ENCODE data around the gene LASP1.

Gene LASP1

GRCh38 chr17:38889745-38890409, 20.0 kb downstream of the LASP1 start:
- intact Hi-C loops (cut with DNase I; ENCODE audit: low total_unique reads), result no loop called here
- Histone ChIP-seq H3K27me3 (no peaks in the 10 kb centered on the region), H3K9me3 (no peaks in the 10 kb centered on the region), H3K4me1 (peaks cover 0 to 91% (median 64%) of the 10 kb centered on the region in 4 donors), H3K36me3 (peaks cover 27 to 77% (median 47%) of the 10 kb centered on the region in 3 donors), H3K4me3 (no peak overlapping the region), H3K27ac (peak overlapping the region; percentile 23 to 77)
- TF ChIP-seq CTCF (IDR thresholded peaks at IDR 0.05), result no peak
- no peak for DNase-seq

- no peak for TF ChIP-seq CTCF (IDR thresholded peaks at IDR 0.05)
- Histone ChIP-seq H3K27ac (peak overlapping the region; percentile 23 to 77), H3K36me3 (peaks cover 27 to 77% (median 47%) of the 10 kb centered on the region in 3 donors), H3K9me3 (no peaks in the 10 kb centered on the region), H3K4me1 (peaks cover 0 to 91% (median 59%) of the 10 kb centered on the region in 4 donors), H3K27me3 (no peaks in the 10 kb centered on the region), H3K4me3 (no peak overlapping the region)
- intact Hi-C loops (cut with DNase I; ENCODE audit: low total_unique reads), result no loop called here
- no peak for DNase-seq
Measured at GRCh38 chr17:38890410-38890746, 20.5 kb downstream of the LASP1 start.

- Histone ChIP-seq H3K4me1 (peaks cover 0 to 91% (median 56%) of the 10 kb centered on the region in 4 donors), H3K36me3 (peaks cover 27 to 87% (median 47%) of the 10 kb centered on the region in 3 donors), H3K27ac (peak overlapping the region; percentile 23 to 77), H3K4me3 (no peak overlapping the region), H3K9me3 (no peaks in the 10 kb centered on the region), H3K27me3 (no peaks in the 10 kb centered on the region)
- TF ChIP-seq CTCF (IDR thresholded peaks at IDR 0.05), result no peak
- intact Hi-C loops (cut with DNase I; ENCODE audit: low total_unique reads), result no loop called here
- DNase-seq, result no peak
Measured at GRCh38 chr17:38891441-38891840, 21.6 kb downstream of the LASP1 start.

- intact Hi-C loops (cut with DNase I; ENCODE audit: low total_unique reads), result no loop called here
- H3K36me3 ChIP-seq, result peaks cover 27 to 89% (median 42%) of the 10 kb centered on the region in 3 donors
- no peak overlapping the region for H3K4me3 ChIP-seq
- no peak for DNase-seq
- peak overlapping the region; percentile 23 to 77 for H3K27ac ChIP-seq
- H3K4me1 ChIP-seq, result peaks cover 0 to 91% (median 56%) of the 10 kb centered on the region in 4 donors
- H3K27me3 ChIP-seq, result no peaks in the 10 kb centered on the region
- TF ChIP-seq CTCF (IDR thresholded peaks at IDR 0.05), result no peak
- no peaks in the 10 kb centered on the region for H3K9me3 ChIP-seq
Measured at GRCh38 chr17:38892083-38892482, 22.2 kb downstream of the LASP1 start.

GRCh38 chr17:38892620-38893019, 22.8 kb downstream of the LASP1 start:
- Histone ChIP-seq H3K9me3 (no peaks in the 10 kb centered on the region), H3K36me3 (peaks cover 27 to 86% (median 38%) of the 10 kb centered on the region in 3 donors), H3K27ac (peak overlapping the region; percentile 23 to 77), H3K27me3 (no peaks in the 10 kb centered on the region), H3K4me3 (no peak overlapping the region), H3K4me1 (peaks cover 0 to 91% (median 56%) of the 10 kb centered on the region in 4 donors)
- TF ChIP-seq CTCF (IDR thresholded peaks at IDR 0.05), result no peak
- intact Hi-C loops (cut with DNase I; ENCODE audit: low total_unique reads), result no loop called here
- no peak for DNase-seq
